ENCODE data around the gene SDK1.

- TF ChIP-seq CTCF (IDR thresholded peaks at IDR 0.05) (no peak), POLR2A (IDR thresholded peaks at IDR 0.05) (no peak), POLR2AphosphoS5 (IDR thresholded peaks at IDR 0.05) (no peak)
Observed at GRCh38 chr7:3380034-3380433, 79.0 kb downstream of the SDK1 start.
